H9 (cell line): ENCODE data around the gene RPS27. TPM values are rescaled to one million over a fixed set of nuclear protein-coding genes. Genes with fewer than 3 reads are reported as not detected.

Experiments used
- DNase-seq: peaks from one replicate; pipeline ENCODE4 v3.0.0-alpha.2; 2017
- H2AFZ ChIP-seq: one replicate; pipeline ENCODE4 v1.6.1; 2013; ENCODE audit warnings: mild to moderate bottlenecking, low read length, control low read depth, moderate library complexity
- H2AK5ac ChIP-seq: 2 replicates; pipeline ENCODE4 v1.6.1; 2013; ENCODE audit warnings: low read length, control low read depth, mixed read lengths; ENCODE audit not compliant: insufficient read length
- H2BK120ac ChIP-seq: one replicate; pipeline ENCODE4 v1.6.1; 2013; ENCODE audit warnings: low read depth, mild to moderate bottlenecking, low read length, control low read depth, inconsistent platforms; ENCODE audit not compliant: poor library complexity, severe bottlenecking
- H2BK12ac ChIP-seq: 2 replicates; pipeline ENCODE4 v1.6.1; 2013; ENCODE audit warnings: low read length, control low read depth, mixed read lengths, low read depth; ENCODE audit not compliant: insufficient read length
- H2BK15ac ChIP-seq: 2 replicates; pipeline ENCODE4 v1.6.1; 2013; ENCODE audit warnings: low read depth, low read length, control low read depth
- H2BK20ac ChIP-seq: one replicate; pipeline ENCODE4 v1.6.1; 2013; ENCODE audit warnings: low read depth, mild to moderate bottlenecking, low read length, control low read depth, inconsistent platforms; ENCODE audit not compliant: poor library complexity, severe bottlenecking
- H2BK5ac ChIP-seq: 2 replicates; pipeline ENCODE4 v1.6.1; 2013; ENCODE audit warnings: low read length, control low read depth, mixed read lengths; ENCODE audit not compliant: insufficient read length
- H3K14ac ChIP-seq: 2 replicates; pipeline ENCODE4 v1.6.1; 2013; ENCODE audit warnings: low read length, control low read depth; ENCODE audit not compliant: insufficient read depth
- H3K18ac ChIP-seq: 2 replicates; pipeline ENCODE4 v1.6.1; 2013; ENCODE audit warnings: low read depth, mild to moderate bottlenecking, mixed read lengths, low read length, control low read depth; ENCODE audit not compliant: insufficient read length
- H3K23ac ChIP-seq: 2 replicates; pipeline ENCODE4 v1.6.1; 2013; ENCODE audit warnings: low read length, control low read depth, mixed read lengths, low read depth; ENCODE audit not compliant: insufficient read length
- H3K23me2 ChIP-seq: 2 replicates; pipeline ENCODE4 v1.6.1; 2013; ENCODE audit warnings: low read depth, mild to moderate bottlenecking, mixed read lengths, low read length, control low read depth; ENCODE audit not compliant: insufficient read length, poor library complexity, severe bottlenecking
- H3K27ac ChIP-seq: 2 replicates; pipeline ENCODE4 v1.5.1; 2013; ENCODE audit warnings: low read length, control low read depth, mixed read lengths, low read depth; ENCODE audit not compliant: insufficient read length
- H3K27me3 ChIP-seq: 2 replicates; pipeline ENCODE4 v1.6.1; 2013; ENCODE audit warnings: low read length, control low read depth, inconsistent platforms; ENCODE audit not compliant: insufficient read depth
- H3K4ac ChIP-seq: 2 replicates; pipeline ENCODE4 v1.6.1; 2013; ENCODE audit warnings: low read depth, mild to moderate bottlenecking, control low read depth, inconsistent platforms, low read length, moderate library complexity
- H3K4me1 ChIP-seq: 2 replicates; pipeline ENCODE4 v1.6.1; 2013; ENCODE audit warnings: low read length, control low read depth, inconsistent platforms; ENCODE audit not compliant: insufficient read depth
- H3K4me2 ChIP-seq: 2 replicates; pipeline ENCODE4 v1.6.1; 2013; ENCODE audit warnings: low read length, control low read depth, mixed read lengths; ENCODE audit not compliant: insufficient read length, insufficient read depth
- H3K56ac ChIP-seq: 2 replicates; pipeline ENCODE4 v1.6.1; 2013; ENCODE audit warnings: low read depth, mild to moderate bottlenecking, mixed read lengths, low read length, control low read depth; ENCODE audit not compliant: insufficient read length
- H3K79me1 ChIP-seq: 2 replicates; pipeline ENCODE4 v1.6.1; 2013; ENCODE audit warnings: low read depth, mild to moderate bottlenecking, moderate library complexity, low read length, control low read depth, inconsistent platforms; ENCODE audit not compliant: insufficient read depth, poor library complexity, severe bottlenecking
- H3K79me2 ChIP-seq: 2 replicates; pipeline ENCODE4 v1.6.1; 2013; ENCODE audit warnings: low read length, control low read depth, inconsistent platforms; ENCODE audit not compliant: insufficient read depth
- H3K9ac ChIP-seq: 2 replicates; pipeline ENCODE4 v1.6.1; 2013; ENCODE audit warnings: low read length, control low read depth, mixed read lengths; ENCODE audit not compliant: insufficient read length; ENCODE audit errors: extremely low read depth
- H3K9me3 ChIP-seq: one replicate; pipeline ENCODE4 v1.6.1; 2013; ENCODE audit warnings: low read depth, low read length, inconsistent platforms; ENCODE audit not compliant: control insufficient read depth
- H3T11ph ChIP-seq: one replicate; pipeline ENCODE4 v1.6.1; 2013; ENCODE audit warnings: mild to moderate bottlenecking, low read length, control low read depth, inconsistent platforms
- H4K20me1 ChIP-seq: one replicate; pipeline ENCODE4 v1.6.1; 2013; ENCODE audit not compliant: control insufficient read depth, insufficient read length, insufficient read depth
- H4K5ac ChIP-seq: 2 replicates; pipeline ENCODE4 v1.6.1; 2013; ENCODE audit warnings: low read depth, mild to moderate bottlenecking, mixed read lengths, low read length, control low read depth; ENCODE audit not compliant: insufficient read length
- H4K8ac ChIP-seq: replicated peaks from 2 replicates; pipeline ENCODE4 v1.6.1; 2013; ENCODE audit warnings: low read length, control low read depth, mixed read lengths, low read depth; ENCODE audit not compliant: insufficient read length
- H4K91ac ChIP-seq: 2 replicates; pipeline ENCODE4 v1.6.1; 2013; ENCODE audit warnings: low read depth, mild to moderate bottlenecking, moderate library complexity, mixed read lengths, low read length, control low read depth; ENCODE audit not compliant: insufficient read length
- H3K27ac Mint-ChIP-seq, 3 experiments: 2 replicates in 2 of 3; 3 replicates in 1 of 3; pipeline ENCODE4 v1.8.0; 2020 to 2021; ENCODE audit warnings: mixed read lengths in 3 of 3, mild to moderate bottlenecking in 1 of 3, moderate library complexity in 1 of 3
- H3K27me3 Mint-ChIP-seq: 2 replicates; pipeline ENCODE4 v1.8.0; 2021; ENCODE audit warnings: low read depth, mild to moderate bottlenecking, moderate library complexity, mixed read lengths
- H3K36me3 Mint-ChIP-seq, 3 experiments: 2 replicates in 2 of 3; 3 replicates in 1 of 3; pipeline ENCODE4 v1.8.0; 2020 to 2021; ENCODE audit warnings: low read depth in 3 of 3, mixed read lengths in 3 of 3; ENCODE audit not compliant: insufficient read depth in 1 of 3
- H3K4me1 Mint-ChIP-seq, 2 experiments: 2 replicates each; pipeline ENCODE4 v1.8.0; 2020; ENCODE audit warnings: mixed read lengths in 2 of 2
- H3K4me3 Mint-ChIP-seq, 2 experiments: 2 replicates in 1 of 2; 3 replicates in 1 of 2; pipeline ENCODE4 v1.8.0; 2020 to 2021; ENCODE audit warnings: mild to moderate bottlenecking in 2 of 2, mixed read lengths in 2 of 2, moderate library complexity in 1 of 2
- H3K9me3 Mint-ChIP-seq, 2 experiments: 2 replicates in 1 of 2; 3 replicates in 1 of 2; pipeline ENCODE4 v1.8.0; 2020; ENCODE audit warnings: mild to moderate bottlenecking in 2 of 2, mixed read lengths in 2 of 2, moderate library complexity in 1 of 2
- CTCF ChIP-seq: fragments of 200-600 bp; sonication (generic); conservative IDR thresholded peaks from 3 replicates; pipeline ENCODE4 v1.8.0; 2021; ENCODE audit warnings: antibody characterized with exemption, mild to moderate bottlenecking
- WGBS: extraction: QIAGEN DNeasy Blood & Tissue Kit; methylation state at CpG from one replicate; pipeline ENCODE4 v1.1.7; 2013; ENCODE audit warnings: missing lambda C conversion rate, low lambda C conversion rate, mixed read lengths; ENCODE audit not compliant: insufficient read length; ENCODE audit errors: extremely low coverage; 5-methylcytosine and 5-hydroxymethylcytosine counted together
- total RNA-seq: library from RNA; stranded (reverse); gene quantifications from 2 replicates; pipeline ENCODE4 v1.2.1, GENCODE V29; 2021

Gene RPS27
- total RNA-seq, 1 experiment from 2014 or later = 2,321 TPM

GRCh38 chr1:153944005-153944826 is 46.3 kb upstream of the RPS27 start:
- H3K27me3 ChIP-seq = no peaks in the 10 kb centered on the region
- H2BK12ac ChIP-seq = no peak overlapping the region
- peaks cover 5% of the 10 kb centered on the region for H3K23me2 ChIP-seq
- H3K14ac ChIP-seq = no peak overlapping the region
- Mint-ChIP-seq H3K27me3 (no peaks in the 10 kb centered on the region), H3K4me1 (peaks cover 10 to 17% of the 10 kb centered on the region in 2 experiments), H3K36me3 (peaks cover 16 to 56% (median 42%) of the 10 kb centered on the region in 3 experiments), H3K27ac (0 out of 7 replicates have a peak overlapping the region, but pooled peaks of 1 of the 3 experiments have one; percentile 9), H3K9me3 (no peaks in the 10 kb centered on the region), H3K4me3 (peak overlapping the region; percentile 82 to 93)
- no peak overlapping the region for H3K4ac ChIP-seq
- no peak overlapping the region for H2BK20ac ChIP-seq
- H2BK5ac ChIP-seq = no peak overlapping the region
- H4K20me1 ChIP-seq = no peaks in the 10 kb centered on the region
- no peak overlapping the region for H3K9ac ChIP-seq
- no peak overlapping the region for H4K91ac ChIP-seq
- no peak overlapping the region for H3K27ac ChIP-seq
- TF ChIP-seq CTCF = no peak
- H3T11ph ChIP-seq = no peak overlapping the region
- H3K4me2 ChIP-seq = no peak overlapping the region
- H3K4me1 ChIP-seq = no peaks in the 10 kb centered on the region; the same call in 1 of the 2 replicates
- WGBS = no CpG with 5 or more reads among the region's 15 CpGs
- H3K23ac ChIP-seq = no peak overlapping the region
- H3K79me1 ChIP-seq = peaks cover 3% of the 10 kb centered on the region
- H2BK15ac ChIP-seq = no peak overlapping the region
- no peak overlapping the region for H3K18ac ChIP-seq
- no peaks in the 10 kb centered on the region for H3K79me2 ChIP-seq
- H3K56ac ChIP-seq = no peak overlapping the region
- DNase-seq = no peak
- no peak overlapping the region for H2AFZ ChIP-seq
- H2AK5ac ChIP-seq = no peak overlapping the region
- H3K9me3 ChIP-seq = no peaks in the 10 kb centered on the region
- no peak overlapping the region for H2BK120ac ChIP-seq
- H4K5ac ChIP-seq = no peak overlapping the region
- no peak overlapping the region for H4K8ac ChIP-seq
